Kidney (tissue), 14 donors: Measurements from ENCODE around the gene HOXA7. TPM values are rescaled to one million over a fixed set of nuclear protein-coding genes. Genes with fewer than 3 reads are reported as not detected.

Experiments used
- DNase-seq, 5 donors: peaks; one replicate each; pipeline ENCODE4 v3.0.0-alpha.2; 2013 to 2020
- FAIRE-seq: peaks from 2 replicates; lab custom pipeline; 2012; peaks lifted over from hg19 to GRCh38; lab: Jason Lieb, UNC
- H3K27ac ChIP-seq, 2 donors: one replicate each; pipeline ENCODE4 v1.7.0; 2013; ENCODE audit warnings: low read depth in 2 of 2, low read length in 2 of 2, inconsistent platforms in 1 of 2
- H3K27me3 ChIP-seq: one replicate; pipeline ENCODE4 v1.7.1; 2013; ENCODE audit warnings: low read length, inconsistent platforms; ENCODE audit not compliant: control insufficient read depth, insufficient read depth
- H3K36me3 ChIP-seq, 3 donors: one replicate each; pipeline versions ENCODE4 v1.7.0 to v1.7.1; 2013; ENCODE audit warnings: low read length in 3 of 3, control low read depth in 1 of 3, inconsistent platforms in 1 of 3; ENCODE audit not compliant: insufficient read depth in 3 of 3, control insufficient read depth in 2 of 3
- H3K4me1 ChIP-seq, 3 donors: one replicate each; pipeline versions ENCODE4 v1.7.0 to v1.7.1; 2013; ENCODE audit warnings: low read length in 3 of 3, inconsistent platforms in 1 of 3, low read depth in 1 of 3; ENCODE audit not compliant: control insufficient read depth in 2 of 3, insufficient read depth in 2 of 3
- H3K4me3 ChIP-seq, 3 donors: one replicate each; pipeline versions ENCODE4 v1.7.0 to v1.8.1; 2013; ENCODE audit warnings: low read length in 3 of 3, control low read depth in 1 of 3, inconsistent platforms in 1 of 3
- H3K9ac ChIP-seq, 3 donors: one replicate each; pipeline versions ENCODE4 v1.7.0 to v1.7.1; 2013; ENCODE audit warnings: low read length in 3 of 3, control low read depth in 1 of 3, inconsistent platforms in 1 of 3
- H3K9me3 ChIP-seq, 3 donors: one replicate each; pipeline versions ENCODE4 v1.7.0 to v1.7.1; 2013; ENCODE audit warnings: low read length in 3 of 3, control low read depth in 1 of 3, inconsistent platforms in 1 of 3; ENCODE audit not compliant: control insufficient read depth in 2 of 3, insufficient read depth in 1 of 3
- CTCF ChIP-seq: IDR thresholded peaks from 3 replicates; pipeline ENCODE4 v1.5.1; 2012; ENCODE audit warnings: mild to moderate bottlenecking, moderate library complexity, borderline replicate concordance; ENCODE audit not compliant: insufficient read depth; ENCODE audit errors: extremely low read depth
- intact Hi-C: fragments of 100-400 bp; cut with DNase I; formaldehyde crosslinking; loops from one replicate; pipeline ENCODE4 v1.11.1; 2022
- polyA plus RNA-seq: library from polyadenylated mRNA; stranded (reverse); fragments of 350-450 nt; fragmentation: Illumina TruSeq; extraction: RNeasy Lipid Tissue Mini Kit (QIAGEN cat#74804); gene quantifications from one replicate; pipeline ENCODE4 v1.2.3, GENCODE V29; 2014; ENCODE audit warnings: low read depth, low replicate concordance; ENCODE audit not compliant: insufficient read depth
- total RNA-seq: library from RNA; stranded (reverse); fragmentation: NEBNext Ultra II Directional; extraction: Animal tissue kit (Norgen Biotek cat#: 25700); gene quantifications from one replicate; pipeline ENCODE4 v1.2.1, GENCODE V29; 2021
- donor health status: control.
- donor health status: control.
- donor health status: control.
- donor health status: control.
- donor health status: control.
- donor health status: DM: yes; HTN: yes; CAD: no.
- donor health status: Normal renal cell carcinoma (clear cell type).

HOXA7 gene
- total and polyA plus RNA-seq, 2 donors from 2014 or later, result 23.8 to 31.3 TPM

DNA sequence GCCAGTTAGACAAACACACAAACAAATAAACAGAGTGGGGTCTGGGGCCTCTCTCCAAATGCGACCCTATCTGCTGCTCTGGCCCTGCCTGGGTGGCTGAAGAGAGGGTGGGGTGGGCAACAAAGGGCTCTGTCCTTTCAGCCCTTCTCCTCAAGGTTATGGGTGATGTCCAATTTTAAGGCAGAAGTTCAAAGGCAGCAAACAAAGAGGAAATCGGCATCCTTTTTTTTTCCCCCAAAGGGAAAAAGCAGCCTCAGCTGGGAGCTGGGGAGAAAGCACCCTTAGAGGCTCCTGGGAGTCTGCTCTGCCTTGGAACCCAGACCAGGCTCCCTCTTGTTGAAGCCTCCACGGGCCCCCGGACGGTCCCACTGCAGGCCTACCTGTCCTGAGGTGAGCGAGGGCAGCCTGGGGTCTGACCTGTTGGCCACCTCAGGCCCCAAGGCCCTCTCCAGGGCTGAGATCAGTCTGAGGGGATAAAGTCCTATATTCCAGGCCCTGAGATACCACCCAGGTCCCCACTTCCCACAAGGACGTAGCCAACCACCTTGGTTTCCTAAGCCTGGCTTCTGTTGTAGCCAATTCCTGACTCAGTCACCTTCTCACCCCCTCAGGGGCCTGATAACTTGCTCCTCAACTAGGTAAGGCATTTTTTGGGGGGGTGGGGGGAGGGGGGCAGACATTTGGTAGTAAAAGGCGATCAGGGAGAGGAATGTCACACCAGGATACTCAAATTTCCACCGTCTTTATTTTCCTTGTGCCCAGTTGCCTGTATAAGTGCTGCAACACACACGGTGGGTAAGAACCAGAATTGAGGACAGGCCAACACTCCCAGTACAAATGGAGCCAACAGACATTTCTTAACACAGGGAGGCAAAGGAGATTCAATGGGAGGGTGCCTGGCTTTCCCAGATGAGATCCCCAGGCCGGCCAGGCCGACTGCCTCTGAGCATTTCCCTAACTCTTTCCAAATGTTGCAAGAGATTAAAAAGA is 24.3 kb upstream of the HOXA7 start:
- TF ChIP-seq CTCF, result no peak
- DNase-seq (peak in 4 of 5 donors; percentile 61 to 73 (median 68)), FAIRE-seq (no peak)
- Histone ChIP-seq H3K9me3 (no peaks in the 10 kb centered on the region), H3K27me3 (no peaks in the 10 kb centered on the region), H3K4me3 (peak overlapping the region in 1 of 3 donors; percentile 31), H3K36me3 (no peaks in the 10 kb centered on the region), H3K9ac (peak overlapping the region in 2 of 3 donors; percentile 26 to 42), H3K27ac (peak overlapping the region; percentile 60 to 94), H3K4me1 (peaks cover 0 to 6% (median 0%) of the 10 kb centered on the region in 3 donors)
- intact Hi-C loops, result no loop called here

DNA sequence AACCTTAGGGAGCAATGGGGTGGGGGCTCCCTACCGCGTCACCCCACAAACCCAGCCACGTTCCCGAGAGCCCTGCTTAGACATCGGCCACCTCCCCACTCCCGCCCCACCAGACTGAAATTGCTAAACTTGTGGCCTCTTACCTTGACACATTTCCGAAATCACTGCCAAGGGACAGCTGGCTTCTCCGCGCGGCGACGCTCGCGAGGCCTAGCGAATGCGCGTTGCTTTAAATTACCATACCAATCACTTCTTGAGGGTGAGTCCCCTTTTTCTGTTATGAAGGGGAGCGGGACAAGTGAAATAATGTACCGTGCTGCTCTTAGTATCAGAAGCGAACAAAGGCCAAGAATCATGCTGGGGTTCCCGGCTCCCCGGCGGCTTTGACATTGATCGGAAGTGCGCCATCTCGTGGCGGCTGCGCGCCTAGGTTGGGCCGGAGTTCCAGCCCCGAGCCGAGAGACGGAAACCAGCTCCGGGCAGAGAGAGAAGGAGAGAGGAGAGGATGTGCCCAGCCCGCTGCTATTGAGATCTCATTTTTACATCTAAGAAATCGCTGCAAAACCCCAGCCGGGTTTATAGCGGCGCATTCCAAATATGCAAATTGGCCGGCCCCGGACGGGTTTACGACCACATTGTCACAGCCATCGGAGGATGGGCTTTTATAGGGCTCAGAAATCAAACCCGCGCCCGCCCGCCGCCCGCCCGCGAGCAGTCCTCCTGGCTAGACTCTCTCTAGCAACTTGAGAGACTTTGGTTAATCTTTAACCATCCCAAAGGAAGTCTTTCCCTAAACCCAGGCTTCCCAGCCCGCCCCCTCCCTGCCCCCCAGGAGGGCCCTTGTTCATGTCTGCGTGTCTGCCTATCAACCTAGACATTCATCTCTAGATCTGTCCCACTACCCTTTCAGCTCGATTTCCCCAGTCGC is 23.3 kb upstream of the HOXA7 start:
- Histone ChIP-seq H3K4me3 (peak overlapping the region; percentile 67 to 86 (median 68)), H3K27me3 (no peaks in the 10 kb centered on the region), H3K27ac (peak overlapping the region; percentile 60 to 94), H3K9ac (peak overlapping the region; percentile 56 to 74 (median 63)), H3K4me1 (peaks cover 0 to 4% (median 0%) of the 10 kb centered on the region in 3 donors), H3K36me3 (no peaks in the 10 kb centered on the region), H3K9me3 (no peaks in the 10 kb centered on the region)
- peak; percentile 75 for TF ChIP-seq CTCF
- intact Hi-C loops, result loop anchor here (10.0 kb wide), 1 partner anchor 1325 kb away; no protein-coding TSS in a partner anchor
- DNase-seq (peak; percentile 93 to 97 (median 95)), FAIRE-seq (no peak)

- no peak for FAIRE-seq
These were observed 22.6 kb upstream of the HOXA7 start for GRCh38 chr7:27179030-27179429.

More at GRCh38 chr7:27179030-27179429, 22.6 kb upstream of the HOXA7 start:
- Histone ChIP-seq H3K4me3 (peak overlapping the region; percentile 67 to 86 (median 68)), H3K9ac (peak overlapping the region; percentile 56 to 74 (median 63)), H3K27ac (peak overlapping the region; percentile 60 to 94), H3K9me3 (no peaks in the 10 kb centered on the region), H3K27me3 (no peaks in the 10 kb centered on the region), H3K4me1 (peaks cover 0 to 4% (median 0%) of the 10 kb centered on the region in 3 donors), H3K36me3 (no peaks in the 10 kb centered on the region)
- DNase-seq, result peak in 2 of 5 donors; percentile 31 to 42
- intact Hi-C loops, result loop anchor here (10.0 kb wide), 1 partner anchor 1324 kb away; no protein-coding TSS in a partner anchor
- no peak for TF ChIP-seq CTCF
